ENCODE measurements around the gene IQCK.

Gene IQCK

DNA sequence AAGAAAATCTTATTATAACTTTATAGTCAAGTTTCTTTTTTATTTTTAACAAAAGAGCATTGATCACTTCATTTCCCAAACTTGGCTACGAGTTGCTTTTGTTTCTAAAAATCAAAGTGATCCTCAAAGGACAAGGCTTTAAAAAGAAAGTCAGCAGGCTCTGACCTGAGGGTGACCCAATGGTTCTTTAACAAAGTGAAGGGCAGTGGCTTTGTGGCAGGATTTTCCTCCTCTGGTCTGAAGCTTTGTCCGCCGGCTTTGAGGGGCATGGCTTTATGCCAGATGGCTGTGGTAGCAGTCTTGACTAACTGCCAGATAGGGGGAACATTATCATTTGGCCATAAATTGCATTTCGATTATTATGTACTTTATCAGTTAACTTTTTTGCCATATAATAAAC is 28.5 kb downstream of the IQCK start:
- in situ Hi-C loops (cut with MboI; ENCODE audit: low sequenced_read_pairs) = no loop called here
- Histone ChIP-seq H3K4me3 (no peak overlapping the region), H3K4me1 (peaks cover 7% of the 10 kb centered on the region)

GRCh38 chr16:19748389-19749168 is 30.5 kb downstream of the IQCK start:
- no peak overlapping the region for H3K4me3 ChIP-seq
- H3K36me3 ChIP-seq (replicated peaks) = no peaks in the 10 kb centered on the region
- peak in 1 of 2 experiments; percentile 79 for DNase-seq (ENCODE audit: low spot score in 2 of 2)
- in situ Hi-C loops (cut with MboI; ENCODE audit: low sequenced_read_pairs) = no loop called here
- peaks cover 7% of the 10 kb centered on the region for H3K4me1 ChIP-seq
- no peaks in the 10 kb centered on the region for H3K27me3 ChIP-seq (ENCODE audit: low read depth)
- H3K9me3 ChIP-seq = no peaks in the 10 kb centered on the region

More for the DNA sequence above, 28.5 kb downstream of the IQCK start:
- Histone ChIP-seq H3K36me3 (replicated peaks) (no peaks in the 10 kb centered on the region), H3K27me3 (ENCODE audit: low read depth) (no peaks in the 10 kb centered on the region), H3K9me3 (no peaks in the 10 kb centered on the region)
- peak in 1 of 2 experiments; percentile 15 for DNase-seq (ENCODE audit: low spot score in 2 of 2)

DNA sequence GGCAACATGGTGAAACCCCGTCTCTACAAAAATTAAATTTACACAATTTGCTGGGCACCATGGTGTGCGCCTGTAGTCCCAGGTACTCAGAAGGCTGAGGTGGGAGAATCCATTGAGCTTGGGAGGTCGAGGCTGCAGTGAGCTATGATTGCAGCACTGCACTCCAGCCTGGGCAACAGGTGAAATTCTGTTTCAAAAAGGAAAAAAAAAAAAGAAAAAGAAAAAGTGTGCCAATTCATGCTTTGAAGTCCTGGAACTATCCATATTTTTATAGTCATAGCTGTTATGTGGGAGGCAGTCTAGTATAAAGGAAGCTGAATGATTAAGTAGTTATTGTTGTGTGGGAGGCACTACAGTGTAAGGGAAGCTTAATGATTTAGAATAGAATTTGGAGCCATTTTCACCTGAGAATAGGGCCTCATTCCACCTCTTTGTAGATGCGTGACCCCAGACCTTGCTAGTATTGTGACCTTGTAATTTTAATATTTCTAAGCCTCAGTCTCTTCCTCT is 31.6 kb downstream of the IQCK start:
- Histone ChIP-seq H3K36me3 (replicated peaks) (no peaks in the 10 kb centered on the region), H3K27me3 (ENCODE audit: low read depth) (no peaks in the 10 kb centered on the region), H3K4me1 (peaks cover 7% of the 10 kb centered on the region), H3K4me3 (no peak overlapping the region), H3K9me3 (no peaks in the 10 kb centered on the region)
- no peak for DNase-seq (ENCODE audit: low spot score in 2 of 2)
- in situ Hi-C loops (cut with MboI; ENCODE audit: low sequenced_read_pairs) = no loop called here

- Histone ChIP-seq H3K4me3 (no peak overlapping the region), H3K9me3 (no peaks in the 10 kb centered on the region), H3K36me3 (replicated peaks) (no peaks in the 10 kb centered on the region), H3K27me3 (ENCODE audit: low read depth) (no peaks in the 10 kb centered on the region), H3K4me1 (peaks cover 7% of the 10 kb centered on the region)
- in situ Hi-C loops (cut with MboI; ENCODE audit: low sequenced_read_pairs) = no loop called here
- no peak for DNase-seq (ENCODE audit: low spot score in 2 of 2)
Measured at GRCh38 chr16:19751478-19752385, 33.7 kb downstream of the IQCK start.

DNA sequence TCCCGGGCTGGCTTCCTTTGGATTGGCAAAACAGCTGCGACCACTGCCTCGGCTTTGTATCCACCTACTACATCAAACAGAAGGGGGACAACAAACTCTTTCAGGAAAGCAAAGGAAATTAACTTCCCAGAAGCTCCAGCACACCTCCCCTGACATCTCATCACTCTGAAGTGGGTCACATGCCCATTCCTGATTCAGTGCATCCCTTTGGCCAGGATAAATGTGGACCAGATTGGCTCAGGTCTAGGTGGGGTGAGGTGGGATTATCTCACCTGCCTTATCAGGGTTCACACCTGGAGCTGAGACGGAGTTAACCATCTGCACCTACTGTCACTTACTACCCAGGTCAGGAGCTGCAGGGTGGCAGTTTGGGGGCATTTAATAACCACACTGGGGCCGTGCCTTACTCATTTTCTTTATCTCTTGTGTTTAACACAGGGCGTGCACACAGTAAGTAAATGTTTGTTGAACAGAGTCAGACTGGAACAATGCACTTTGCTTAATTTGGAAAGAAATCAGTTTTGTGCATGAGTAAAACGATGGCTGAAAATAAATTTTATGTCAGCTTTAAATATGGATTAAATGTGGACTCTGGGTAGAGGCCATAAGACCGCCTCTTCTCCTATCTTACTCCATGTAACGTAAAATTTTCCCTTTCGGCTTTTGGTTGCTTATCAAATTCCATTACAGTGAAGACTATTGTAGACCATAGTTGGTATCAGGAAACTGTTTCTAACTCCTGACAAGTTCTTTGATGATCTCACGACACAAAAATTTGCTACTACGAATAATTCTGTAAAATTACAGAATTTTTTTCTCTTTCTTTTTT is 36.0 kb downstream of the IQCK start:
- Histone ChIP-seq H3K4me3 (no peak overlapping the region), H3K27me3 (ENCODE audit: low read depth) (no peaks in the 10 kb centered on the region), H3K36me3 (replicated peaks) (no peaks in the 10 kb centered on the region), H3K4me1 (peaks cover 13% of the 10 kb centered on the region), H3K9me3 (no peaks in the 10 kb centered on the region)
- in situ Hi-C loops (cut with MboI; ENCODE audit: low sequenced_read_pairs) = no loop called here
- DNase-seq (ENCODE audit: low spot score in 2 of 2) = no peak

- H3K36me3 ChIP-seq (replicated peaks) = no peaks in the 10 kb centered on the region
- peaks cover 13% of the 10 kb centered on the region for H3K4me1 ChIP-seq
- no peak overlapping the region for H3K4me3 ChIP-seq
- DNase-seq (ENCODE audit: low spot score in 2 of 2) = no peak
- no peaks in the 10 kb centered on the region for H3K9me3 ChIP-seq
- H3K27me3 ChIP-seq (ENCODE audit: low read depth) = no peaks in the 10 kb centered on the region
- in situ Hi-C loops (cut with MboI; ENCODE audit: low sequenced_read_pairs) = no loop called here
Measured at GRCh38 chr16:19754644-19755036, 36.6 kb downstream of the IQCK start.

- Histone ChIP-seq H3K4me1 (peaks cover 16% of the 10 kb centered on the region), H3K36me3 (replicated peaks) (no peaks in the 10 kb centered on the region), H3K4me3 (no peak overlapping the region), H3K9me3 (no peaks in the 10 kb centered on the region), H3K27me3 (ENCODE audit: low read depth) (no peaks in the 10 kb centered on the region)
- no peak for DNase-seq (ENCODE audit: low spot score in 2 of 2)
- in situ Hi-C loops (cut with MboI; ENCODE audit: low sequenced_read_pairs) = no loop called here
Measured at GRCh38 chr16:19755268-19755667, 37.2 kb downstream of the IQCK start.

DNA sequence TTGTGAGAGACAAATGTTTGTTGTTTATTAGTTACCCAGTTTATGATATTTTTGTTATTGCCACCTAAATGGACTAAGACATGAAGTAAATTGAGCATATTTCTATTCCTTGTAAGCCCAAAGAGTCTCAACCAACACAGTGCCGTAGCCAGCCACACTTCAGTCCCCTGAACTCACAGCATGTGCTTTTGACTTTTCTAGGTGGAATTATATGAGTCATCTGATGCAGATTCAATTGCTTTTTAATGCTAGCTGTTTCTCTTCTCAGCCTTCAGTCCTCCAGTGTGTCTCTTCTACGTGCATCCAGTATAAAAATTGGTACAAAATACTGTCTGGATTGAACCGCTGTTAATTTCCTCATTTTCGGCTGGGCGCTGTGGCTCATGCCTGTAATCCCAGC is 39.0 kb downstream of the IQCK start:
- no peak for DNase-seq (ENCODE audit: low spot score in 2 of 2)
- Histone ChIP-seq H3K9me3 (no peaks in the 10 kb centered on the region), H3K4me1 (peaks cover 34% of the 10 kb centered on the region), H3K36me3 (replicated peaks) (no peaks in the 10 kb centered on the region), H3K27me3 (ENCODE audit: low read depth) (no peaks in the 10 kb centered on the region), H3K4me3 (no peak overlapping the region)
- in situ Hi-C loops (cut with MboI; ENCODE audit: low sequenced_read_pairs) = no loop called here

- Histone ChIP-seq H3K36me3 (replicated peaks) (no peaks in the 10 kb centered on the region), H3K9me3 (no peaks in the 10 kb centered on the region), H3K27me3 (ENCODE audit: low read depth) (no peaks in the 10 kb centered on the region), H3K4me3 (no peak overlapping the region), H3K4me1 (peaks cover 43% of the 10 kb centered on the region)
- in situ Hi-C loops (cut with MboI; ENCODE audit: low sequenced_read_pairs) = no loop called here
- DNase-seq (ENCODE audit: low spot score in 2 of 2) = peak in 1 of 2 experiments; percentile 39
Measured at GRCh38 chr16:19757762-19758595, 39.9 kb downstream of the IQCK start.

- H3K4me3 ChIP-seq = no peak overlapping the region
- in situ Hi-C loops (cut with MboI; ENCODE audit: low sequenced_read_pairs) = loop anchor here (10.0 kb wide), 1 partner anchor 64 kb away; no protein-coding TSS in a partner anchor
Measured at GRCh38 chr16:19760356-19761060, 42.4 kb downstream of the IQCK start.

GRCh38 chr16:19765860-19766553 is 47.9 kb downstream of the IQCK start:
- Histone ChIP-seq H3K36me3 (replicated peaks) (no peaks in the 10 kb centered on the region), H3K27me3 (ENCODE audit: low read depth) (no peaks in the 10 kb centered on the region), H3K4me1 (peaks cover 24% of the 10 kb centered on the region), H3K9me3 (no peaks in the 10 kb centered on the region), H3K4me3 (no peak overlapping the region)
- in situ Hi-C loops (cut with MboI; ENCODE audit: low sequenced_read_pairs) = loop anchor here (10.0 kb wide), 1 partner anchor 59 kb away; no protein-coding TSS in a partner anchor
- DNase-seq (ENCODE audit: low spot score in 2 of 2) = no peak

More at GRCh38 chr16:19760356-19761060, 42.4 kb downstream of the IQCK start:
- Histone ChIP-seq H3K4me1 (peaks cover 47% of the 10 kb centered on the region), H3K36me3 (replicated peaks) (no peaks in the 10 kb centered on the region), H3K27me3 (ENCODE audit: low read depth) (no peaks in the 10 kb centered on the region), H3K9me3 (no peaks in the 10 kb centered on the region)
- DNase-seq (ENCODE audit: low spot score in 2 of 2) = peak; percentile 57 to 60

- no peaks in the 10 kb centered on the region for H3K36me3 ChIP-seq (replicated peaks)
- in situ Hi-C loops (cut with MboI; ENCODE audit: low sequenced_read_pairs) = loop anchor here (10.0 kb wide), 1 partner anchor 58 kb away; no protein-coding TSS in a partner anchor
Measured at GRCh38 chr16:19766554-19766884, 48.4 kb downstream of the IQCK start.

More at GRCh38 chr16:19766554-19766884, 48.4 kb downstream of the IQCK start:
- Histone ChIP-seq H3K4me3 (no peak overlapping the region), H3K4me1 (peaks cover 18% of the 10 kb centered on the region), H3K9me3 (no peaks in the 10 kb centered on the region), H3K27me3 (ENCODE audit: low read depth) (no peaks in the 10 kb centered on the region)
- no peak for DNase-seq (ENCODE audit: low spot score in 2 of 2)
